GM21367 (cell line): ENCODE data around the gene JAK1.

Source experiments
- ATAC-seq: cut with Tn5 transposase; IDR thresholded peaks from one replicate; pipeline ENCODE4 v1.9.1; 2021; ENCODE audit not compliant: unreplicated experiment

The JAK1 gene

GRCh38 chr1:64871256-64871655, 95.1 kb downstream of the JAK1 start:
- ATAC-seq = no peak

- no peak for ATAC-seq
Observed at GRCh38 chr1:64867266-64867665, 99.1 kb downstream of the JAK1 start.

GRCh38 chr1:64866689-64867088, 99.7 kb downstream of the JAK1 start:
- no peak for ATAC-seq

GRCh38 chr1:64865105-64865757, 101.1 kb downstream of the JAK1 start:
- no peak for ATAC-seq

GRCh38 chr1:64864018-64864940, 102.1 kb downstream of the JAK1 start:
- ATAC-seq = peak; percentile 100

- no peak for ATAC-seq
Observed at GRCh38 chr1:64861611-64862010, 104.7 kb downstream of the JAK1 start.

GRCh38 chr1:64857347-64857746, 109.0 kb downstream of the JAK1 start:
- ATAC-seq = no peak

- no peak for ATAC-seq
Observed at GRCh38 chr1:64856553-64856952, 109.8 kb downstream of the JAK1 start.

GRCh38 chr1:64855557-64855956, 110.8 kb downstream of the JAK1 start:
- ATAC-seq = no peak

- ATAC-seq = no peak
Observed at GRCh38 chr1:64854674-64855073, 111.7 kb downstream of the JAK1 start.

- ATAC-seq = no peak
Observed at GRCh38 chr1:64851664-64852063, 114.7 kb downstream of the JAK1 start.

GRCh38 chr1:64850846-64851245, 115.5 kb downstream of the JAK1 start:
- ATAC-seq = no peak

- ATAC-seq = no peak
Observed at GRCh38 chr1:64849942-64850341, 116.4 kb downstream of the JAK1 start.

- ATAC-seq = no peak
Observed at GRCh38 chr1:64848803-64849202, 117.5 kb downstream of the JAK1 start.

GRCh38 chr1:64848136-64848535, 118.2 kb downstream of the JAK1 start:
- ATAC-seq = no peak

GRCh38 chr1:64847666-64848065, 118.7 kb downstream of the JAK1 start:
- no peak for ATAC-seq

- ATAC-seq = no peak
Observed at GRCh38 chr1:64846573-64847430, 119.5 kb downstream of the JAK1 start.

GRCh38 chr1:64845831-64846425, 120.4 kb downstream of the JAK1 start:
- no peak for ATAC-seq

GRCh38 chr1:64844609-64845008, 121.7 kb downstream of the JAK1 start:
- no peak for ATAC-seq

- ATAC-seq = no peak
Observed at GRCh38 chr1:64844175-64844574, 122.2 kb downstream of the JAK1 start.

GRCh38 chr1:64843675-64844074, 122.7 kb downstream of the JAK1 start:
- no peak for ATAC-seq
